ENCODE results near the gene FCGR3A. TPM values are rescaled to one million over a fixed set of nuclear protein-coding genes. Genes with fewer than 3 reads are reported as not detected.

Gene FCGR3A
- total and polyA plus RNA-seq, 2 donors (not counting 1 experiment from before 2014, with no cell fraction given): 1.3 to 3.1 TPM

DNA sequence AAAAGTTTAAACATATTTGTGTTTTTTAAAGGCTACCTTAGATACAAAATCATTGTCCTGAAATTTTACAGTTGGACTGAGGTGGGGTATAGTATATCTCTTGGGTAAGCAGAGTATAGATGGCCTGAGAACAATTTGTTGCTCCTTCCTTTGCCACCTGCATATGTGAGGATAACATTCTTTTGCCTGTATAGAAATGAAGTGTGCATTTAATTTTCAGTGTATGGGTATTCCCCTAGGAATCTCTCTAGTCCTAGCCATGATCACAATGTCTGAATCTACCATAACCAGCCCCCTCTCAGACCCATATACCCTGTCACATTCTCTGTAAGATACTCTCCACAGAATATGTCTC is 46.2 kb downstream of the FCGR3A start:
- no peak for TF ChIP-seq EZH2 (IDR thresholded peaks at IDR 0.05; ENCODE audit: borderline replicate concordance, insufficient read depth, low read depth, low read length, poor library complexity, severe bottlenecking)
- TF ChIP-seq, protein P1, sequence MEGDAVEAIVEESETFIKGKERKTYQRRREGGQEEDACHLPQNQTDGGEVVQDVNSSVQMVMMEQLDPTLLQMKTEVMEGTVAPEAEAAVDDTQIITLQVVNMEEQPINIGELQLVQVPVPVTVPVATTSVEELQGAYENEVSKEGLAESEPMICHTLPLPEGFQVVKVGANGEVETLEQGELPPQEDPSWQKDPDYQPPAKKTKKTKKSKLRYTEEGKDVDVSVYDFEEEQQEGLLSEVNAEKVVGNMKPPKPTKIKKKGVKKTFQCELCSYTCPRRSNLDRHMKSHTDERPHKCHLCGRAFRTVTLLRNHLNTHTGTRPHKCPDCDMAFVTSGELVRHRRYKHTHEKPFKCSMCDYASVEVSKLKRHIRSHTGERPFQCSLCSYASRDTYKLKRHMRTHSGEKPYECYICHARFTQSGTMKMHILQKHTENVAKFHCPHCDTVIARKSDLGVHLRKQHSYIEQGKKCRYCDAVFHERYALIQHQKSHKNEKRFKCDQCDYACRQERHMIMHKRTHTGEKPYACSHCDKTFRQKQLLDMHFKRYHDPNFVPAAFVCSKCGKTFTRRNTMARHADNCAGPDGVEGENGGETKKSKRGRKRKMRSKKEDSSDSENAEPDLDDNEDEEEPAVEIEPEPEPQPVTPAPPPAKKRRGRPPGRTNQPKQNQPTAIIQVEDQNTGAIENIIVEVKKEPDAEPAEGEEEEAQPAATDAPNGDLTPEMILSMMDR (IDR thresholded peaks at IDR 0.05): no peak
- Histone ChIP-seq H3K36me3 (replicated peaks in 1 of 2; ENCODE audit: control extremely low read depth in 1 of 2, control insufficient read depth in 1 of 2, extremely low read depth in 1 of 2, insufficient read depth in 2 of 2, low read length in 1 of 2) (no peaks in the 10 kb centered on the region), H2AFZ (ENCODE audit: insufficient read depth, low read depth, low read length, poor library complexity, severe bottlenecking) (no peak overlapping the region), H3K9ac (ENCODE audit: low read length) (no peak overlapping the region), H3K9me3 (ENCODE audit: control extremely low read depth in 1 of 3, control insufficient read depth in 2 of 3, insufficient read depth in 1 of 3, low read length in 2 of 3) (peaks cover 0 to 4% (median 0%) of the 10 kb centered on the region in 3 donors), H3K4me2 (replicated peaks; ENCODE audit: low read depth, low read length, poor library complexity, severe bottlenecking) (no peak overlapping the region), H3K27ac (ENCODE audit: low read length in 2 of 2) (no peak overlapping the region), H4K20me1 (ENCODE audit: control insufficient read depth, insufficient read depth, low read length, poor library complexity, severe bottlenecking) (no peaks in the 10 kb centered on the region), H3K79me2 (ENCODE audit: control insufficient read depth, insufficient read depth, low read length) (no peaks in the 10 kb centered on the region), H3K27me3 (replicated peaks in 1 of 4; ENCODE audit: control extremely low read depth in 1 of 4, control insufficient read depth in 3 of 4, insufficient read depth in 4 of 4, low read length in 3 of 4) (peaks cover 0 to 8% (median 3%) of the 10 kb centered on the region in 4 experiments), H3K4me3 (ENCODE audit: control extremely low read depth in 1 of 5, extremely low read depth in 1 of 5, insufficient read depth in 1 of 5, low read depth in 2 of 5, low read length in 4 of 5) (no peak overlapping the region), H3K4me1 (ENCODE audit: control insufficient read depth in 2 of 2, insufficient read depth in 2 of 2, low read length in 2 of 2) (peaks cover 19 to 20% of the 10 kb centered on the region in 2 donors)
- peaks cover 22% of the 10 kb centered on the region for H3K4me1 Mint-ChIP-seq
- intact Hi-C loops (cut with micrococcal nuclease): no loop called here
- H3K4me3 Mint-ChIP-seq: no peak overlapping the region
- no peaks in the 10 kb centered on the region for H3K9me3 Mint-ChIP-seq (ENCODE audit: insufficient read depth)
- CTCF ChIA-PET: interaction anchor here (0.7 to 1.0 kb wide), 2 partner anchors 238 to 269 kb away, joined by 4 read pairs; no protein-coding TSS in a partner anchor
- ATAC-seq (ENCODE audit: low read depth) (no peak), DNase-seq (no peak)
- no peak overlapping the region for H3K27ac Mint-ChIP-seq
- POLR2A ChIA-PET: no interaction called here
- peaks cover 25% of the 10 kb centered on the region for H3K27me3 Mint-ChIP-seq

- Mint-ChIP-seq H3K27ac (no peak overlapping the region), H3K4me1 (peaks cover 22% of the 10 kb centered on the region), H3K27me3 (peaks cover 26% of the 10 kb centered on the region), H3K4me3 (no peak overlapping the region), H3K9me3 (ENCODE audit: insufficient read depth) (no peaks in the 10 kb centered on the region)
- H3K27me3 ChIP-seq (replicated peaks in 1 of 4; ENCODE audit: control extremely low read depth in 1 of 4, control insufficient read depth in 3 of 4, insufficient read depth in 4 of 4, low read length in 3 of 4): peaks cover 0 to 11% (median 5%) of the 10 kb centered on the region in 4 experiments
- no peak overlapping the region for H2AFZ ChIP-seq (ENCODE audit: insufficient read depth, low read depth, low read length, poor library complexity, severe bottlenecking)
- peaks cover 0 to 4% (median 0%) of the 10 kb centered on the region in 3 donors for H3K9me3 ChIP-seq (ENCODE audit: control extremely low read depth in 1 of 3, control insufficient read depth in 2 of 3, insufficient read depth in 1 of 3, low read length in 2 of 3)
- no peak overlapping the region for H3K4me3 ChIP-seq (ENCODE audit: control extremely low read depth in 1 of 5, extremely low read depth in 1 of 5, insufficient read depth in 1 of 5, low read depth in 2 of 5, low read length in 4 of 5)
- H3K4me2 ChIP-seq (replicated peaks; ENCODE audit: low read depth, low read length, poor library complexity, severe bottlenecking): no peak overlapping the region
- intact Hi-C loops (cut with micrococcal nuclease): no loop called here
- H3K36me3 ChIP-seq (replicated peaks in 1 of 2; ENCODE audit: control extremely low read depth in 1 of 2, control insufficient read depth in 1 of 2, extremely low read depth in 1 of 2, insufficient read depth in 2 of 2, low read length in 1 of 2): no peaks in the 10 kb centered on the region
- TF ChIP-seq EZH2 (IDR thresholded peaks at IDR 0.05; ENCODE audit: borderline replicate concordance, insufficient read depth, low read depth, low read length, poor library complexity, severe bottlenecking): no peak
- TF ChIP-seq, protein P1 (IDR thresholded peaks at IDR 0.05): no peak
- no CpG with 5 or more reads among the region's 1 CpG for WGBS (ENCODE audit: insufficient coverage)
- no peaks in the 10 kb centered on the region for H3K79me2 ChIP-seq (ENCODE audit: control insufficient read depth, insufficient read depth, low read length)
- H3K9ac ChIP-seq (ENCODE audit: low read length): no peak overlapping the region
- POLR2A ChIA-PET: no interaction called here
- DNase-seq (no peak), ATAC-seq (ENCODE audit: low read depth) (no peak)
- CTCF ChIA-PET: interaction anchor here (1.0 to 1.4 kb wide), 2 partner anchors 235 to 239 kb away, joined by 3 to 4 read pairs; no protein-coding TSS in a partner anchor
- peaks cover 19 to 20% of the 10 kb centered on the region in 2 donors for H3K4me1 ChIP-seq (ENCODE audit: control insufficient read depth in 2 of 2, insufficient read depth in 2 of 2, low read length in 2 of 2)
- no peak overlapping the region for H3K27ac ChIP-seq (ENCODE audit: low read length in 2 of 2)
- no peaks in the 10 kb centered on the region for H4K20me1 ChIP-seq (ENCODE audit: control insufficient read depth, insufficient read depth, low read length, poor library complexity, severe bottlenecking)
These were observed 46.8 kb downstream of the FCGR3A start for GRCh38 chr1:161502641-161503393.

Measured in B cell (primary cell).